ENCODE data around the gene ABCA2.

DNA sequence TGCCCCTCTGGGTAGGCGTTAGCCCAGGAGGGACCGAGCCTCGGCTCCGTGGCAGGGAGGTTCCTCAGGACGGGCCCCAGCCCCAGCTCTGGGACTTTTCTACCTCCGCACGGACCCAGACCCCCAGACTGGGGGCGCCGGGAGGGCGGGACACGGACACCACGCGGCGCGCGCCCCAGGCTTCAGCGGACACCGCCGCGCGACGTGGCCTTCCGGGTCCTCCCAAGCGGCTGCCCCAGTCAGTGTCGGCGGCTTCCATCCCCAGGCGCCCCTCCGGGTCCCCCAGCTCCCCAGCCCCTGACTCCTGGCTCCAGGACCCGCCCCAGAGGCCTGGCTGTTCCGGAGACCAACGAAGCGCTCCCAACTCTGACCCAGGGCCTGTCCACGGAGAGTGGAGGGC, 42.2 kb downstream of the ABCA2 start:
- TF ChIP-seq, protein P1, sequence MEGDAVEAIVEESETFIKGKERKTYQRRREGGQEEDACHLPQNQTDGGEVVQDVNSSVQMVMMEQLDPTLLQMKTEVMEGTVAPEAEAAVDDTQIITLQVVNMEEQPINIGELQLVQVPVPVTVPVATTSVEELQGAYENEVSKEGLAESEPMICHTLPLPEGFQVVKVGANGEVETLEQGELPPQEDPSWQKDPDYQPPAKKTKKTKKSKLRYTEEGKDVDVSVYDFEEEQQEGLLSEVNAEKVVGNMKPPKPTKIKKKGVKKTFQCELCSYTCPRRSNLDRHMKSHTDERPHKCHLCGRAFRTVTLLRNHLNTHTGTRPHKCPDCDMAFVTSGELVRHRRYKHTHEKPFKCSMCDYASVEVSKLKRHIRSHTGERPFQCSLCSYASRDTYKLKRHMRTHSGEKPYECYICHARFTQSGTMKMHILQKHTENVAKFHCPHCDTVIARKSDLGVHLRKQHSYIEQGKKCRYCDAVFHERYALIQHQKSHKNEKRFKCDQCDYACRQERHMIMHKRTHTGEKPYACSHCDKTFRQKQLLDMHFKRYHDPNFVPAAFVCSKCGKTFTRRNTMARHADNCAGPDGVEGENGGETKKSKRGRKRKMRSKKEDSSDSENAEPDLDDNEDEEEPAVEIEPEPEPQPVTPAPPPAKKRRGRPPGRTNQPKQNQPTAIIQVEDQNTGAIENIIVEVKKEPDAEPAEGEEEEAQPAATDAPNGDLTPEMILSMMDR (IDR thresholded peaks at IDR 0.05; ENCODE audit: low read length) = no peak
- no peak for TF ChIP-seq EZH2 (IDR thresholded peaks at IDR 0.05; ENCODE audit: borderline replicate concordance, low read length)
